HG03196 (cell line): ENCODE measurements around the gene SERPINB8.

Experiments
- ATAC-seq: cut with Tn5 transposase; IDR thresholded peaks from one replicate; pipeline ENCODE4 v1.9.1; 2021; ENCODE audit not compliant: unreplicated experiment

SERPINB8 gene

GRCh38 chr18:63964908-63965307, 5.0 kb upstream of the SERPINB8 start:
- no peak for ATAC-seq

- no peak for ATAC-seq
Measured at GRCh38 chr18:63965716-63966330, 4.1 kb upstream of the SERPINB8 start.

- ATAC-seq = no peak
Measured at GRCh38 chr18:63970809-63971205, 926 bp downstream of the SERPINB8 start.

DNA sequence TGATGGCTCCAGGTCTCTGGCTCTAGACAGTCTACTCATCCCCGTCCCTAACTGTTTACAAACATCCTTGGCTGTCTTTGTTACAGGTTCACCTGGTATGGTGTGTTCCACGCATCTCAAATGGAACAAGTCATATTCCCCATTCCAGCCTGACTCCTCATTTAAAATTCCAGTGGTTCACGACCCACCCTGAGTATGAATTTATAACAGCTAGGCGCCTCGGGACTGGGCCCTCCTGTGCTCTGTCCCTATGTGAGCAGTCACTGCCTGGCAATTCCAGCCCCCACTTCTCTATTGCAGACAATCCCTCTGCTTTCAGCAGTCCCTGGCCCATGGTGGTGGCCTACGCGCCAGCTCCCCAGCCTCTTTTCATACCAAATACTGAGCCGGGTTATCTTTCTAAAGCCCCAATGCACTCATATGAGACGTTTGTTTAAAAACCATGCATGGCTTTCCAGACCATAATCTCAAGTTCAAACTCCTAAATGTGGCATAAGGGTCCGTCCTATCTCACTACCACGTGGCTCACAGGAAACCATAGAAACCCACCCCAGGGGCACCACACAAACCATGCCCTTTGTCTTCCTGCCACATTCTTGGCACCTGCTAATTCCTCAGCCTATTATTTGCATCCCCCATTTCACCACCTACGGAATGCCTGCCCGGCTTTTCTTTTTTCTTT, 1.6 kb downstream of the SERPINB8 start:
- ATAC-seq = no peak

DNA sequence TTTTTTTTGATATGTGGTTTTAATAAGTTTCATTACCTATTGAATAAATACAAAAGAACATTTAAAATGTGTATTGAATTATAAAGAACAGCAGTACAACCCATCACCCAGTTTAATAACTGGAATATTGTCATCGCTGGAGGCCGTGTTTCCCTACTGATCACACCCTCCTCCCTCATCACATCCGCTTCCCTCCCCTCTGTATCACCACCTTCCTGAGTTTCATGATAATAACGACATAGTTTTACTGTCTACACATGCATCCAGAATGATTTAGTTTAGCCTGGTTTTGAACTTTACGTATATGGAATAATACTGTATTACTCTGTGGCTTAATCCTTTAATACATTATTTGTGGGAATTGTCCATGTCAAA, 2.1 kb downstream of the SERPINB8 start:
- no peak for ATAC-seq

- no peak for ATAC-seq
Measured at GRCh38 chr18:63974991-63975390, 5.1 kb downstream of the SERPINB8 start.

GRCh38 chr18:63975628-63976027, 5.7 kb downstream of the SERPINB8 start:
- no peak for ATAC-seq

- no peak for ATAC-seq
Measured at GRCh38 chr18:63977040-63977439, 7.2 kb downstream of the SERPINB8 start.

DNA sequence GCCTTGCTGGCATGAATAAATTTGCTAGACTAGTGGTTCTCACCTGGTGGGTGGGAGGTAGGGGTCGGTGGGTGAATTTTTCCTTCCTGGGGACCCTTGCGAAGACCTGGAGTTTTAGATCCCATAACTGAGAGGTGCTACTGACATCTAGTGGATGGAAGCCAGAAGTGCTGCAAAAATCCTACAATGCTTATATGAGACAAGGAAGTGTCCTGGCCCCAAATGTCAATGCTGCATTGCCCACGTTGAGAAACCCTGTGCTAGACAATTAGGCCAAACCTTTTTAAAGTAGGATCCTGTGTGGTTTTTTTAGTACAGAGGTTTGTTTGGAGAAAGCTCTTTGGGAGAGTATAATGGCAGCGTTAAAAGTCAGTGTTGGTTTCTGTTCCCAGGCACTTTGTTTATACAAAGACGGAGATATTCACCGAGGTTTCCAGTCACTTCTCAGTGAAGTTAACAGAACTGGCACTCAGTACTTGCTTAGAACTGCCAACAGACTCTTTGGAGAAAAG, 9.6 kb downstream of the SERPINB8 start:
- ATAC-seq = peak; percentile 67

DNA sequence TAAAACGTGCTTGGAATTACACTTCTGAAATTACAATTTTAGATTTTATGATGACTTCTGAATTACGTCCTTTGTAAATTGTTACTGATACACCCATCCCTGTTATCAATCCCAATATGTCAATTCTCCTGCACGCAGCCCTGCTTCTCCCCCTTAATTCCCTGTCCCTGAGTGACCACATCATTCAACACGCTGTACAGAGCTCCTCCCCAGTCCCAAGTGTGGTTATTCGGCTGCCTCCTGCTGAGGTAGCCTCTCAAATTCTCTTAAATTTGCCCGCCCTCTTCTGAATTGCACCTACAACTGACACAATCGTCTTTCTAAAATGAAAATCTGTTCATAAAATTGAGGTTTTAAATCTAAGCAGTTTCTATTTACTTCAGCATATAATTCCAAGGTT, 10.1 kb downstream of the SERPINB8 start:
- no peak for ATAC-seq

- no peak for ATAC-seq
Measured at GRCh38 chr18:63980896-63981460, 11.1 kb downstream of the SERPINB8 start.

DNA sequence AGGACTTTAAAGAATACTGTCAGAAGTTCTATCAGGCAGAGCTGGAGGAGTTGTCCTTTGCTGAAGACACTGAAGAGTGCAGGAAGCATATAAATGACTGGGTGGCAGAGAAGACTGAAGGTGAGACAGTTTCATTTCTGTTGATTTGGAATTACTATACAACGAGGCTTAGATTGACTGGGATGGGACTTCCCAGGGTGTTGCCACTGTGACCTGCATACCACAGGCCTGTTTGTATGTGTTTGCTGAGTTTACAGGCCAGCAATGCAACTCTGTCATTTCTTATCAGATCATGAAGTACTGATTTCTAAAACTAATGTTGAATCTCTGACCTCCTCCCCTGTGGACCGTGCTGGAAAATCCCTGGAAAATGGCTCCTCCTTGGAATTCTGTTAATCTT, 11.8 kb downstream of the SERPINB8 start:
- no peak for ATAC-seq

DNA sequence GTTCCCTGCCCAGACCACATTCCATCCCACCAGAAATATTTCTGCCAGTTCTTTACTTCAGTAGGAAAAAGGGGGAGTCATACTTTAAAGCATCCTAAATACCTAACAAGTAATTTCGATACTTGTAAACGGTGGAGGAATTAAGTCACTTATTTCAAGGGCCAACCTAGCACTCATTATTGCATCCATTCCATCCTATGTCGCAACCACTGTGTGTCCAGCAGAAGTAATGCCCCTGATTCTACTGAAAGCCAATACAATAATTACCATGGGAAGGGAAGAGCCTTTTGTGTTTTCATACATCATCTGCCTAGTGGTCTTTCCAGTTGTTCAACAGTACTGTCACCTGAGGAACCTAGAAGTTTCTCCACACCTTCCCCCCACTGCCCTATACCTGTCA, 12.5 kb downstream of the SERPINB8 start:
- ATAC-seq = no peak

DNA sequence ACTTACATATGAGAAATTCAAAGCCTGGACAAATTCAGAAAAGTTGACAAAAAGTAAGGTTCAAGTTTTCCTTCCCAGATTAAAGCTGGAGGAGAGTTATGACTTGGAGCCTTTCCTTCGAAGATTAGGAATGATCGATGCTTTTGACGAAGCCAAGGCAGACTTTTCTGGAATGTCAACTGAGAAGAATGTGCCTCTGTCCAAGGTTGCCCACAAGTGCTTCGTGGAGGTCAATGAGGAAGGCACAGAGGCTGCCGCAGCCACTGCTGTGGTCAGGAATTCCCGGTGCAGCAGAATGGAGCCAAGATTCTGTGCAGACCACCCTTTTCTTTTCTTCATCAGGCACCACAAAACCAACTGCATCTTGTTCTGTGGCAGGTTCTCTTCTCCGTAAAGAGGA, 17.0 kb downstream of the SERPINB8 start:
- ATAC-seq = no peak

GRCh38 chr18:63987743-63988142, 17.9 kb downstream of the SERPINB8 start:
- no peak for ATAC-seq

- no peak for ATAC-seq
Measured at GRCh38 chr18:63992751-63993150, 22.9 kb downstream of the SERPINB8 start.

- ATAC-seq = no peak
Measured at GRCh38 chr18:63994783-63995399, 25.0 kb downstream of the SERPINB8 start.

- ATAC-seq = no peak
Measured at GRCh38 chr18:63997041-63997440, 27.2 kb downstream of the SERPINB8 start.

DNA sequence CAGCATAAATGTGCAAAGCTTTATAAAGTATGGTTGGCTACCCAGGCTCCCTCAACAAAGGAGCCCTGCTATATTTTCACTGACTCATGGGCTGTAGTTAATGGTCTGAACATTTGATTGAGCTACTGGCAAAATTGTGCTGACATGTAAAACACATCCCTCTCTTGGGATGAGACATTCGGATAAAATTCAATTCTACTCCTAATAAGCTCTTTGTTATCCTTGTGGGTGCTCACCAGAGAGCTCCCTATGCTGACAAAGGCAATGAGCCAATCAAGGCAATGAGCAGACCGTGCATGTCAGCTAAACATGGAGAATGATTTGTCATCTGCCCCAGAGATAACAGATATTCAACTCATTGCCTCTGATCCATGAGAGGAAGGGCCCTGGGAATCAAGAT, 27.7 kb downstream of the SERPINB8 start:
- ATAC-seq = no peak

- ATAC-seq = no peak
Measured at GRCh38 chr18:63999871-64000270, 30.0 kb downstream of the SERPINB8 start.

GRCh38 chr18:64002581-64002980, 32.7 kb downstream of the SERPINB8 start:
- no peak for ATAC-seq

GRCh38 chr18:64009305-64009704, 39.4 kb downstream of the SERPINB8 start:
- ATAC-seq = no peak
